ENCODE measurements around the gene NPC1.
"Not testable (repeated sequence)": the region's sequence is repeated elsewhere in the genome, so short reads cannot be mapped to it uniquely, and the experiment has no call there.

Gene NPC1

GRCh38 chr18:23568281-23569138 lies 17.8 kb downstream of the NPC1 start:
- peaks cover 3% of the 10 kb centered on the region for H3K4me1 ChIP-seq
- no peak overlapping the region for H3K9ac ChIP-seq
- H3K9me3 ChIP-seq = no peaks in the 10 kb centered on the region
- H3K27me3 ChIP-seq = no peaks in the 10 kb centered on the region
- peaks cover 5% of the 10 kb centered on the region; the same call in 1 of the 2 replicates for H4K20me1 ChIP-seq
- no peak overlapping the region for H3K4me2 ChIP-seq
- H3K36me3 ChIP-seq = peaks cover 98% of the 10 kb centered on the region
- no peak overlapping the region for H3K4me3 ChIP-seq
- TF ChIP-seq Cebpa-rat (IDR thresholded peaks at IDR 0.05) = no peak
- H3K27ac ChIP-seq = no peak overlapping the region

GRCh38 chr18:23567671-23568070 lies 18.6 kb downstream of the NPC1 start:
- no peaks in the 10 kb centered on the region for H4K20me1 ChIP-seq

GRCh38 chr18:23565916-23566547 lies 20.3 kb downstream of the NPC1 start:
- Histone ChIP-seq H3K36me3 (peaks cover 98% of the 10 kb centered on the region), H4K20me1 (no peaks in the 10 kb centered on the region), H3K4me3 (no peak overlapping the region), H3K4me1 (no peaks in the 10 kb centered on the region), H3K27ac (no peak overlapping the region), H3K9ac (no peak overlapping the region), H3K4me2 (no peak overlapping the region), H3K27me3 (no peaks in the 10 kb centered on the region), H3K9me3 (no peaks in the 10 kb centered on the region)
- TF ChIP-seq Cebpa-rat (IDR thresholded peaks at IDR 0.05) = no peak

More at GRCh38 chr18:23567671-23568070, 18.6 kb downstream of the NPC1 start:
- Histone ChIP-seq H3K4me1 (no peaks in the 10 kb centered on the region), H3K9ac (no peak overlapping the region), H3K36me3 (peaks cover 98% of the 10 kb centered on the region), H3K4me2 (no peak overlapping the region), H3K9me3 (no peaks in the 10 kb centered on the region), H3K27me3 (no peaks in the 10 kb centered on the region), H3K27ac (no peak overlapping the region), H3K4me3 (no peak overlapping the region)
- TF ChIP-seq Cebpa-rat (IDR thresholded peaks at IDR 0.05) = no peak

- no peaks in the 10 kb centered on the region for H3K9me3 ChIP-seq
- H3K36me3 ChIP-seq = peaks cover 97% of the 10 kb centered on the region
- no peaks in the 10 kb centered on the region for H3K27me3 ChIP-seq
- TF ChIP-seq Cebpa-rat (IDR thresholded peaks at IDR 0.05) = no peak
- H3K4me2 ChIP-seq = no peak overlapping the region
- no peak overlapping the region for H3K4me3 ChIP-seq
- H3K9ac ChIP-seq = no peak overlapping the region
- H3K4me1 ChIP-seq = no peaks in the 10 kb centered on the region
- H3K27ac ChIP-seq = no peak overlapping the region
- H4K20me1 ChIP-seq = no peaks in the 10 kb centered on the region
Measured at GRCh38 chr18:23563377-23564043, 22.8 kb downstream of the NPC1 start.

GRCh38 chr18:23560186-23560585 lies 26.1 kb downstream of the NPC1 start:
- no peak for TF ChIP-seq Cebpa-rat (IDR thresholded peaks at IDR 0.05)
- Histone ChIP-seq H3K9me3 (no peaks in the 10 kb centered on the region), H3K27ac (no peak overlapping the region), H3K4me1 (no peaks in the 10 kb centered on the region), H3K9ac (no peak overlapping the region), H3K36me3 (peaks cover 97% of the 10 kb centered on the region), H3K4me2 (no peak overlapping the region), H3K27me3 (no peaks in the 10 kb centered on the region), H3K4me3 (no peak overlapping the region), H4K20me1 (no peaks in the 10 kb centered on the region)

- H3K36me3 ChIP-seq = peaks cover 97% of the 10 kb centered on the region
- H3K27me3 ChIP-seq, H3K9ac ChIP-seq, H3K9me3 ChIP-seq, H3K4me1 ChIP-seq, H3K27ac ChIP-seq, H3K4me3 ChIP-seq, H3K4me2 ChIP-seq, H4K20me1 ChIP-seq: not testable (repeated sequence)
Measured at GRCh38 chr18:23557511-23557910, 28.8 kb downstream of the NPC1 start.

- Histone ChIP-seq H3K9me3 (no peaks in the 10 kb centered on the region), H3K36me3 (peaks cover 97% of the 10 kb centered on the region), H3K4me1 (no peaks in the 10 kb centered on the region), H3K9ac (no peak overlapping the region), H3K27ac (no peak overlapping the region), H3K4me2 (no peak overlapping the region), H3K4me3 (no peak overlapping the region), H3K27me3 (no peaks in the 10 kb centered on the region), H4K20me1 (no peaks in the 10 kb centered on the region)
- no peak for TF ChIP-seq Cebpa-rat (IDR thresholded peaks at IDR 0.05)
Measured at GRCh38 chr18:23556145-23556780, 30.0 kb downstream of the NPC1 start.

- Histone ChIP-seq H3K27ac (no peak overlapping the region), H3K4me1 (no peaks in the 10 kb centered on the region), H3K9ac (no peak overlapping the region), H4K20me1 (no peaks in the 10 kb centered on the region), H3K9me3 (no peaks in the 10 kb centered on the region), H3K36me3 (peaks cover 97% of the 10 kb centered on the region), H3K4me2 (no peak overlapping the region), H3K27me3 (no peaks in the 10 kb centered on the region), H3K4me3 (no peak overlapping the region)
- TF ChIP-seq Cebpa-rat (IDR thresholded peaks at IDR 0.05) = no peak
Measured at GRCh38 chr18:23553887-23554286, 32.4 kb downstream of the NPC1 start.

- Histone ChIP-seq H3K9ac (no peak overlapping the region), H3K27me3 (no peaks in the 10 kb centered on the region), H3K36me3 (peaks cover 99% of the 10 kb centered on the region), H4K20me1 (no peaks in the 10 kb centered on the region), H3K27ac (no peak overlapping the region), H3K9me3 (no peaks in the 10 kb centered on the region), H3K4me1 (no peaks in the 10 kb centered on the region), H3K4me2 (no peak overlapping the region), H3K4me3 (no peak overlapping the region)
- no peak for TF ChIP-seq Cebpa-rat (IDR thresholded peaks at IDR 0.05)
Measured at GRCh38 chr18:23552505-23552904, 33.8 kb downstream of the NPC1 start.
